ENCODE results near the gene IL17RB.

Gene IL17RB

DNA sequence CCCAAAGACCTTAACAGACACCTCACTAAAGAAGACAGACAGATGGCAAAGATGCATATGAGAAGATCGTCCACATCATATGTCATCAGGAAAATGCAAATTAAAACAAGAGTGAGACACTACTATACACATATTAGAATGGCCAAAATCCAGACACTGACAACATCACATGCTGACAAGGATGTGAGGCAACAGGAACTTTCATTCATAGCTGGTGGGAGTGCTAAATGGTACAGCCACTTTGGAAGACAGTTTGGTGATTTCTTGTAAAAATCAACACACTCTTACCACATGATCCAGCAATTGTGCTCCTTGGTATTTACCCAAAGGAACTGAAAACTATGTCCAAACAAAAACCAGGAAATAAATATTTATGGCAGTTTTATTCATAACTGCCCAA lies 17.8 kb upstream of the IL17RB start:
- in situ Hi-C loops (cut with MboI; ENCODE audit: low sequenced_read_pairs), result no loop called here

DNA sequence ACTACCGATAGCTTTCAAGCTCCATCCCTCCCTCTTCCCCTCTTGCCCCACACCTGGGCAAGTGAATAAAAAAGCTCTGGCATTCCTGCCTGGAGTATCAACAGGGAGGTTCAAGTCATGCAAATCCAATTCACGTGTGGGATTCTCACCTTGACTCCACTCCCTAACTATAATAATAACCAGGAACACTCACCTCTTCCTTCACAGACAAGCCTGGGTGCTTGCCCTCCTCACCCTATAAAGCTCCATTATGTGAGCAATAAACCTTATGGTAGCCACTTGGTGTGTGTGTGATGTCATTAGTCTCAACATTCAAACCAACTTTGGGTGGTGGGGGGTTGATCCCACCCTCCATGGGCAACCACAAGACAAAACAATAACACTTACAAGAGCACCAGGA lies 16.8 kb upstream of the IL17RB start:
- in situ Hi-C loops (cut with MboI; ENCODE audit: low sequenced_read_pairs), result no loop called here

DNA sequence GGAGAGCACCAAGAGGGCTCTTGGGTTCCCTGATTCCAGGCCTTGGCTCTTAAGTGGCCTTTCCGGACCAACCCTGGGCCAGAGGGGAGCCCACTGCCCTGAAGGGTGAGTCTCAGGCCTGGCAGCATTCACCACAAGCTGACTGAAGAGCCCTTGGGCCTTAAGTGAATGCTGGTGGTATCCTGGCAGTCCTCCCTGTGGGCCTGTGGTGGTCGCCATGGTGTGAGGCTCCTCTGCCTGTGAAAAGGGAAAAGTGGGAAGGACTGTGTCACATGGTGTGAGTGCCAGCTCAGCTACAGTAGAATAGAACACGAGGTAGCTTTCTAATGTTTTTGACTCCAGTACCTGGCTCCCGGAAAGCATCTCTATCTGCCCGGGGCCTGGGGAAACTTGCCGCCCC lies 15.4 kb upstream of the IL17RB start:
- in situ Hi-C loops (cut with MboI; ENCODE audit: low sequenced_read_pairs), result no loop called here

DNA sequence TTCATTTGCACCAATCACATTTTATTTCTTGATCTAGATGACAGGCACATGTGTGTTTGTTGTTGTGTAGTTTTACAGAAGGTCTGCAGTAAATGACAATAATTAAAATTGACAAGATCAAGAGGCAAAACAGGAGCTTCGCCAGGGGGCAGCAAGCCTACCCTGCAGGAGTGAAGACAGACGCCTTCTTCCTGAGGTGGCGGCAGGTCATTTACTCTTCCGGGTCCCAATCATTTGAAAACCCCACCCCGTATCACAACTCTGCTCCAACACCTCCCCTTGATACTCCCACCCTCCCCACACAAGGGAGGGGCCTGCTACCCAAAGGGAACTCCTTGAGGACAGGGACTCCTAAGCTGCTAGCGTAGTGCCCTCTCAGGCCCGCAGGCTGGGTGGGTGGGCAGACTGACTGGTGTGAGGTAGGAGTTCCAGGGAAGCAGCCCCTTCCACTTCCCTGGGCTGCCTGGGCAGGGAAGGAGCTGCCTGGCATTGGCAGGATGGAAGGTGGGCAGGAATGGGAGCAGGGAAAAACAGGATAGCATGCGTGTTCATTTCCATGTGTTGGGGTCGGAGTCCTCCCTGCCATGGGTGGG lies 13.2 kb upstream of the IL17RB start:
- in situ Hi-C loops (cut with MboI; ENCODE audit: low sequenced_read_pairs), result no loop called here

DNA sequence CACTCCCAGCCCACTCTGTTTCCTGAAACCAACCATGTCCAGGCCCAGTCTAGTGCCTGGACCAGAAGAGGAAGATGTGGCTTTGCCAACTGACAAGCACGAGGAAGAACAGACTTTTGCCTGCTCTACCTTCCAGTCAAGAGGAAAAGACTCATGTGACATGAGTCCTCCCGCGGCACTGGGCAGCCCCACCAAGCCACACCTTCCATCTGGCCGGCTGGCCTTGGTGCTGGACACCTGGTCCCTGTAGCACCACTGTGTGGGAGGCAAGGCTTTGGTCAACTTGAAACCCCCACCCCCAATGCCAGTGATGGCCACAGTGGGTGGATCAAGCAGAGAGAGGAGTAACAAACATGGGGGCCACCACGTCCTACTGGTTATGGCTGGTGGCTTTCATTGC lies 12.7 kb upstream of the IL17RB start:
- in situ Hi-C loops (cut with MboI; ENCODE audit: low sequenced_read_pairs), result no loop called here

DNA sequence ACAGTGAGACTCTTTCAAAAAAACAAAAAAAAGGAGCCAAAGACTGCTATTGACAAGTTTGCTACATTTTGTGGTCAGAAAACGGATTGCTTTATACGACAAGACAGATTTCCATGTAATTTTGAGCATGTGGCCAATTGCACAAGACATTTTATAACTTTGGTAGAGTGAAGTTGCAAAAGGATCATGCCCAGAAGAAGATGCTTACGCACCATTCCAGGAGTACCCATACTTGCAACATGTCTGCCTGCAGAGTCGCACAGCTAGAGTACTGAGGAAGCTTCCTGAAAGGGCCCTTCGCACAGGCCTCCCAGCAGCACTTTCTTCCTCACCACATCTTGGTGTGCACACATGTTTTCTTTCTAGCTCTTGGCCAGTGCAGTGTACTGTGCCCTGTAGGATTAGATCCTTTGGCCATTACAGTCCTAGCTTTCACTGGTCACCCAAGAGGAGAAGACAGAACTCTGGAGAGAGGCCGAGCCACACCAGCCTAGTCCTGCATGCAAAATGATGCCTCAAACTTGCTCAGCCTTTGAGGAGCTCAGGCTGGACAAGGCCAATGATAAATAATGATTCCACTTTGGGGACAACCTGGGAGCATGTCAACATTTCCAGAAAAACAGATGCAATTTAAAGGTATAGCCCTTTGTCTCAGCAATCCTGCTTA lies 11.8 kb upstream of the IL17RB start:
- in situ Hi-C loops (cut with MboI; ENCODE audit: low sequenced_read_pairs), result no loop called here

DNA sequence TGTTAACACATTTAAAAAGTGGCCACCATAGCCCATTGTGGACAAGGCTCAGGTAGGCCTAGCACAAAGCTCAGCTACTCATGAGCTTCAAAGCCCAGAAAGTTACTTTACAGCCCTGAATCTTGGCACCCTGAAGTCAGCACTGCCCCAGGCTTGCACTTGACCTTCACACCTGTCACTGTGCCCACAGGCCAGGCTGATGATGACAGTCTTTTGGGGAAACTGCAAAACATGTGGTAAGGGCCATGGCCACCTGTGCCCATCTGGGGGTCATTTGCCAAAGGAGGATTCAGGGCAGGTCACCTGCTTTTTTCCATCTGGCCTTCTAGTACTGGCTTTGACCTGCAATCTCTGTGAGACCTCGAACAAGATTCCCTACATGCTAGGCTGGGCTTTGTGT lies 11.1 kb upstream of the IL17RB start:
- in situ Hi-C loops (cut with MboI; ENCODE audit: low sequenced_read_pairs), result no loop called here

DNA sequence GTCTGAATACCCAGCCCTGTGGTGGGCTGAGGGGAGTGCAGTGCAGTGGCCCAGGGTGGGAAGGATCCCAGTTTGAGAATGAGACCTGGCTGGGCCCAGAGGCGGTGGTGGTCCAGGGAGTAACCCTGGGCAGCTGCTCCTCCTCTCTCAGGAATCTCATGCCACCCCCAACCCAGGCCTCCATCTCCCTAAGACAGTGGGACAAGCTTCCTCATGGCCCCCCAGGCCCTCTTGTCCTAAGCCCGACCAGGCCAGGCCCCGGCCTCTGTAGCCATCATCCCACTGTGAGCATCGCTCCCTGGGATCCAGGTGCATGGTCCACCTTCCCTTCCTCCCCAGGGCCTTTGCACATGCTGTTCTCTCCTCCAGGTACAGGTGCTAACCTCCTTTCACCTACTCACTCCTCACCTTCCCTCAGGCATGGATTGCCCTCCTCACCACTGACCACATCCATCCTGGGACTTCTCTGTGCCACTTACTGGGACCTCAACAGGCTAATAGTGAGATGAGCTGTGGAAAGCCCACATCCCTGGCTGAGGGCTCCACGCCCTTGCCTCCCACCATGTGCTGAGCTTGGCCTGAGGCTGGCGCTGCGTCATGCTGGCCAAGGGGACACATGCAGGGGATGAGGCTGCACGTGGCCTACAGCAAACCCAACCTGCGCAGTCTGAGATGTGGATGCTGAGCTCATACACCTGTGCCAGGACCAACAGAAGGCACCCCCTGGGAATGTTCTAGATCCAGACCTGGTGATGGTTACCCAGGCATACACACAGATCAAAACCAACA lies 10.1 kb upstream of the IL17RB start:
- in situ Hi-C loops (cut with MboI; ENCODE audit: low sequenced_read_pairs), result no loop called here

DNA sequence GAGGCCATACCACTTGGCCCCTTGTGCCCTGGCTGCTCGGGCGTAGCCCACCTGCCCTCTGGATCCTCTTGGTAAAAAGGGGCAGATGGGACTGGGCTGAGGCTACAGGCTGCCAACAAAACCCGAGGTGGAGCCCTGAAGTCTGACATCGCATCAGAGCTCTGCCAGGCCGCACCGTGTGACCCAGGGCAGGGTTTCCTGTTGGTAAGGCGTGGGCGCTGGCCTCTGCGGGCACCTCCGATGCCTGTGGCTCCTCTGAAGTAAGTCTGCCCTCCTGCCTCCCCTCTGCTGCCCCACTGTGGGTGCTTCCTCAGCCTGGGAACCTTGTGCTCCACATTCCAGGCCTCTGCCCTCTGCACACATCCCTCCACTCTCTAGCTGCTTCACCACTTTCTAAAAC lies 9.0 kb upstream of the IL17RB start:
- in situ Hi-C loops (cut with MboI; ENCODE audit: low sequenced_read_pairs), result no loop called here

DNA sequence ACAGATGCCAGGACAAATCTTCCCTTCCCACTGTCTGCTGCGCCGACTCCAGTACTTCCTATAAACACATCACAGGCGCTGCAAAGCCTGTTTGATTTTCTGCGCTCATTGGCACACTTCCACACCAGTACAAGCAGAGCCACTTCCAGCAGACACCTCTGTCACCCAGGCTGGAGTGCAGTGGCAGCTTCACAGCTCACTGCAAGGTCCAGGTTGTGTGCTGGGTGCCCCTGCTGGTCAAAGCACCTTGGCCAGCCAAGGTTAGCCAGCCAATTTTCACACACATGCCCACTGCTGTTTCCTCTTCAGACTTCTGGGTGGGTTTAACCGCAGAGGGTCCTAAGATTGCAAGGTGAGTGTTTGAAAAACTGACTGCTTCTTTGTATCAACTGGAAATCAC lies 5.1 kb upstream of the IL17RB start:
- in situ Hi-C loops (cut with MboI; ENCODE audit: low sequenced_read_pairs), result no loop called here

DNA sequence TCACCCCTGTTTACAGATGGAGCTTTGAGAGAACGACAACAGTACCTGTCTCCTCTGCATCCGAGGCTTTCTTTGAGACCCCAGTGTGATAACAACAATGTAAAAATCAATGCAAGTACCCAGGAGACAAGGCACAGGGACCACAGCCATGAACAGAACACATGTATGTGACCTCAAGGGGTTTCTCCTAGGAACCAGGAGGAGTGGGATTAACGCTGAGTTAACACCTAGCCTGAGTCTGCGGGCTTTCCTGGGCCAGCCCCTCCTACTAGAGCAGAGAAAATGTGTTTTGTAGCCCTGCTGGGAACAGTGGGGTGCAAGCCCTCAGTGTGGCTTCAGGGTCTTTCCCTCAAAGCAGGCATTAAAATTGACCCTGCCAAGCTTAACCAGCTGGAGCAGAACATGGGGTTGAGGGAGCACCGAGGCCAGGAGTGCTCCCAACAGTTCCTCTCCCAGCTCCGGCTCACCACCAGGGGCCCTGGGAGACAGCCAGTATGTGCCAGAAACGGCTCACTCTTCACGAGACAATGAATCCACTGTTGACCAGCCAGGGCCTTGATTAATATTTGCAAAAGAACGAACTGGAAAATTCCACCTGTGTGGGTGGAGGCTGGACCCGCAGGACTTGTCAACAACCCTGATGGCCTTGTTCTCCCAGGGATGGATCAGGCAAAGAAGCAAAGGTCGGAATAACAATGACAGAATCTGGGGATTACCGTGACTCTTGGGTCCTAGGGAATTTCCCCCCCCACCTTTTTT lies 3.8 kb upstream of the IL17RB start:
- in situ Hi-C loops (cut with MboI; ENCODE audit: low sequenced_read_pairs), result no loop called here

DNA sequence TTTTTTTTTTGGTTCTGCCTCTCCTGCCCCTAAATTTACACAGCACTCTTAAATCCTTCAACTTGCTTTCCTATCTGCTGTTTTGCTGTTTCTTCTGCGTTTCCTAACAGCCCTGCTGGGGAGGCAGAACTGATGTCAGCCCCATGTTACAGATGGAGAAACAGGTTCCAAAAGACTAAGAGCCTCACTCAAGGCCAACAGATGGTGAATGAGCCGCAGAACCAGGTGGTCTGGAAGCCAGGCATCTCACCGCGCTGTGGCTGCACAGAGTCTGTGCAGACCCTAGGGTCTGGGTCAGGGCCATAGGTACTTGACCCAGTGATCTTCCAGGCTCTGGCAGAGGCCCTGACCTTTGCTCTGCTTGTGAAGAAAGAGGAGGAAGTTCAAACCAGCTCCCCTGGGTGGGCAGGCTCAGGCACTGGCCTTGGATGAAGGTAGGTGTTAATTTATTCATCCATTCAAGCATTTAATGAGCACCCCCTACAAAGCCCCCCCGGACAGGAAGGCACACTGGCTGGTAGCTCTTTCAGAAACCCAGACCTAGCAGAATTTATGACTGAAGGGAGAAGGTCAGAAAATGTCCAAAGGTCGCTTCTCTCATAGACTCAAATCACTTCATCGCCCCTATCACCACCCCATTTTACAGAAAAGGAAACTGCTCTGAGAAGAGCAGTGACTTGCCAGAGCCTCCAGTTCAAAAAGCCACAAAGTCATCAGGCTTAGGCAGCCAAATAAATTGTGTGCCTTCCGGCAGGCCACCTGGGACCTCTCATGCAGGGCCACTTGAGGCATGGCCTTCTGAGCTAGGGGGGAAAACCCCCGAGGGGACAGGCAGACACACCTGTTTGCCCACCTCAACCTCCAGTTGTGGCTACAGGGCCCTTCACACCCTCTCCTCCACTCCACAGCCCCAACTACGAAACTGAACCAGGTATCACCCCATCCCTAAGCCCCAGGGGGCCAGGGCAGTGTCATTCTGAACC lies 2.9 kb upstream of the IL17RB start:
- in situ Hi-C loops (cut with MboI; ENCODE audit: low sequenced_read_pairs), result no loop called here

DNA sequence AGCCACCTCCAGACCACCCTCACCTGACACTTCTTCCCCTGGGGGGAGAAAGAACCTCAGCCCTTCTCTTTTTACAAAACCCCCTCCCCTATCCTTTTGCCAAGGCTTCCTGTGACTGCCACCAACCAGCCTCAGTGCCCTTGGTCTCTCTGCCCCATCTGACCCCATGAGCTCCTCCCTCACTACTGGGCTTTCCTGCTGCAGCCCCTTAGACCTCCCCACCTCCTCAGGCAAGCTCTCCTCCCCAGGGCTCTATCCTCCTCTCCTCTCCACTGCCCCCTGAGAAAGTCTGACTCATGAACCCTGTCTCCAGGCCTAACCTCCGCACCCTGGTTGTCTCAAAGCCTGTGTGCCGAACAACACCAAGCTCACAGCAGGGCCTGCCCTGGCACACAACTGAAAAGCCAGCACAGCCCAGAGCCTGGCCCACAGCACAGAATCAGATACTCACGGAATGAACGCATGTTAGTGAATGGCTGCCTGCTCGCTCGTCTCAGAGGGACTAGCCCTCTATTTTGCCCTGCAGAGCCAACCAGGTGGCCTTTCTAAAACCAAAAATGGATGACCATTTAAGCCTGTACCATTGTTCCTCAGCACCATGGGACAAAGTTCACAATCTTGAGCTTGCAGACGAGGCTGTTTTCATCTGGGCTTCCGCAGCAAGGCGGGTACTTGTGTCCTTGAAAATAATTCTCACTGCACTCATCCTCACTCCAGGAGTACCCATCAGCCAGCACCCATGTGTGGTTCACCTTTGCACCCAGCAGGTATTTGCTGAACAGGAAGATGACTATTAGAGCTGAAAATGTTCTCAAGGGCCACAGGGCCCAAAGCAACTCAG lies 1.9 kb upstream of the IL17RB start:
- in situ Hi-C loops (cut with MboI; ENCODE audit: low sequenced_read_pairs), result no loop called here

DNA sequence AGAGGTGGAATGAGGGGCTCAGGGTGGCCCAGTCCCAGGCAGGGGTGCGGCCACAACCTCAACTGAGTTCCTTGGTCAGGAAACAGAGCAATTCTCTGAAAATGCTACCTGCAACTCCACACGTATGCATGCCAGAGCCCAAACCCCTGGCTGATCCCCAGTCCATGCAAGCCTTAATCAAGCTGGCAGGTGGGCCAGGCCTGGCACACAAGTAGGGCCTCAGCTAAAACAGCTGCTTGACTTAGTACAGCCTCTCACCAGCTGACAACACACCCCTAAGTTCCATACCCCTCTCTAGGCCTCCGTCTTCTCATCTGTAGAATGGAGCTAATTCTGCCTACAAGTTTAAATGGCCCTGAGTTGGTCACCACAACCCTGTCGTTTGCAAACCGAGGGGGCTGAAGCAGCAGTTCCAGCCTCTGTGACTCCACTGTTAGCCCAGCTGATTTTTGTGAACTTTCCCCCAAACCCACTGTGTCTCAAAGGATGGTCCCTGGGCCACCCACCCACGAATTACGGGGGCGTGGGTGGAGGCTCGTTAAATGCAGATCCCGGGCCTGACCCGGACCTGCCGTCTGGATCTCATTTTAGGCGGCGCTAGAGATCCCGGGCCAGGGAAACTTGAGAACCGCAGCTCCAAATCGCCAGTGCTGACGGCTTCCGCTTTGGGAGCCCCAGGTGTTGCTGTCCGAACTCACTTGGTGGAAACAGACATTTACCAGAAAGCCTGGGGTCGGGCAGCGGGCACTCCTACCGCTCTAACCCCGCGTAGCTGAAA lies 1.1 kb upstream of the IL17RB start:
- in situ Hi-C loops (cut with MboI; ENCODE audit: low sequenced_read_pairs), result no loop called here

DNA sequence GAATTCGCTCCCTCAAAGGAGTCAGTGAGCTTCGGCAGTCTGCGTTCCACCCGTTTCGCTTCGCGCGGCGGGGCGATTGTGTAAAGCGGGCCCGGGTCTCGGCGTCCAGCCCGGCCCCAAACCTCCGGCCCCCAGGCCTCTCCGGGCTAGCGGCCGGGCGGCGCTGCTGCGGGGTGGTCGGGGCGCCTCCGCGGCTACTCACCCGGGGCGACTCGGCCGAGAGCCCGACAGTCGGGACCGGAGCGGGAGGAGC lies 561 bp upstream of the IL17RB start:
- in situ Hi-C loops (cut with MboI; ENCODE audit: low sequenced_read_pairs), result no loop called here

DNA sequence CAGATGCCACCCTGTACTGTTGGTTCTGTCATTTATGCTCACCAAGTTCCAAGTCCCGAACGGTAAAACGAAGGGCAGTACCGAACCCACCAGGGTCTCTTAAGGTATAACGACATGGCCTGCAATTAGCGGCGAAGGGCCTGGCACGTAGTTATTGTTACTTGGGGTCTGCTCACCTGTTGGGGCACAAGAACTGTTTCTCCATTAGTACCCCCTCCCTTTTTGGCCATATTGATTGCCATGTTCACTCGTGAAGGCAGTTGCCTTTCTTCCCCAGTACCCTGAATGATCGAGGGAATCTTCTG lies 435 bp downstream of the IL17RB start:
- in situ Hi-C loops (cut with MboI; ENCODE audit: low sequenced_read_pairs), result no loop called here

DNA sequence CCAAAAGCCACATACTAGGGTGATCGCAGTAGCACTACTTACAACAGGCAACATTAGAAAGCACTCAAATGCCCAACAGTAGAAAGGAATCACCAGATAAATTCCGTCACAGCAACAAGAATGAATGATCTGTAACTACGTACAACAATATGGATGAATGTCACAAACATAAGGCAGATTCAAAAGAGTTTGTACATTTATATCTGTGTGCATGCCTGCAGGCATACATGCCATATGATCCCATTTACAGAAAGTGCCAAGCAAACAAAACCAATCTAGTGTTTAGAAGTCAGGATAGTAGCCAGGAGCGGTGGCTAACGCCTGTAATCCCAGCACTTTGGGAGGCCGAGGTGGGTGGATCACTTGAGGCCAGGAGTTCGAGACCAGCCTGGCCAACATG lies 3.5 kb downstream of the IL17RB start:
- in situ Hi-C loops (cut with MboI; ENCODE audit: low sequenced_read_pairs), result no loop called here

DNA sequence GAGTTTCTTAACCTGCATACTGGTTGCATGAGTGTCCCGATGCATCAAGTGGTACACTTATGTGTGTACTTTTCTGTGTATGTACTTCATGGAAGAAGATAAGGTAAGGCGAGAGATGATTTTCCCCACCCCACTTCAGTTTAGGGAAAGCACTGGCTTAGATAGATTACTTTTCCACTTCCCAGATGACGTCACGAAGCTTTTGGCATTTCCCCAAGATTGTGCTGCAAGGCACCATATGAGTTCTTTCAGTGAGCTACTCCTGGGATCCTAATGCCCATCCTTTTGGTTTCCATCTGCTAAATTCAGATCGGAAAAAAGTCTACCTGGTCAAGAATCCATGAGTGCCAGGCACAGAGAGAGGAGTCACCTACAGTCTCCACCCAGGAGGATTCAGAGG lies 4.5 kb downstream of the IL17RB start:
- in situ Hi-C loops (cut with MboI; ENCODE audit: low sequenced_read_pairs), result no loop called here

DNA sequence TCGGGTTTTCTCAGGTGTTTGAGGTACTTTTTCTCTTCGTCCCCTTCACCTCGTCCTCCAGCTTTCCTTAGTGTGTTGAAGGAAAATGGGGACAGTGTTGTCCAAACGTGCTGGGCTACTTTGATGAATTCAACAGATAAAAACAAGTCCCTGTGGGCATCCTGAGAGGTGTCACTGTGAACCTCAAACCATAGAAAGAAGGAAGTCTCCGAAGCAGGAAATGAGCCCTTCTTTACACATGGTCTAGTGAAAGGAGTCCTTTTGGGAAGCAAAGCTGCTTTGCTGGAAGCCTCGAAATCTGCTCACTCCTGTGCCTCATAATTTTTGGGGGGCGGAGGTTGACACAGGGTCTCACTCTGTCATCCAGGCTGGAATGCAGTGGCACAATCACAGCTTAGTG lies 10.6 kb downstream of the IL17RB start:
- in situ Hi-C loops (cut with MboI; ENCODE audit: low sequenced_read_pairs), result no loop called here

Data from HL-60/S4 treated with retinoic acid at 250 ng/mL for 4 days and 3 days (cell line).